Middle frontal gyrus (tissue), 1 donor: ENCODE data around the gene STAC2.
"Not testable (repeated sequence)": the region's sequence is repeated elsewhere in the genome, so short reads cannot be mapped to it uniquely, and the experiment has no call there.

Experiments used
- DNase-seq: peaks from one replicate; pipeline ENCODE4 v3.0.0-alpha.2; 2015; ENCODE audit warnings: low spot score; ENCODE audit errors: extremely low spot score

STAC2 gene, protein sequence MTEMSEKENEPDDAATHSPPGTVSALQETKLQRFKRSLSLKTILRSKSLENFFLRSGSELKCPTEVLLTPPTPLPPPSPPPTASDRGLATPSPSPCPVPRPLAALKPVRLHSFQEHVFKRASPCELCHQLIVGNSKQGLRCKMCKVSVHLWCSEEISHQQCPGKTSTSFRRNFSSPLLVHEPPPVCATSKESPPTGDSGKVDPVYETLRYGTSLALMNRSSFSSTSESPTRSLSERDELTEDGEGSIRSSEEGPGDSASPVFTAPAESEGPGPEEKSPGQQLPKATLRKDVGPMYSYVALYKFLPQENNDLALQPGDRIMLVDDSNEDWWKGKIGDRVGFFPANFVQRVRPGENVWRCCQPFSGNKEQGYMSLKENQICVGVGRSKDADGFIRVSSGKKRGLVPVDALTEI

DNA sequence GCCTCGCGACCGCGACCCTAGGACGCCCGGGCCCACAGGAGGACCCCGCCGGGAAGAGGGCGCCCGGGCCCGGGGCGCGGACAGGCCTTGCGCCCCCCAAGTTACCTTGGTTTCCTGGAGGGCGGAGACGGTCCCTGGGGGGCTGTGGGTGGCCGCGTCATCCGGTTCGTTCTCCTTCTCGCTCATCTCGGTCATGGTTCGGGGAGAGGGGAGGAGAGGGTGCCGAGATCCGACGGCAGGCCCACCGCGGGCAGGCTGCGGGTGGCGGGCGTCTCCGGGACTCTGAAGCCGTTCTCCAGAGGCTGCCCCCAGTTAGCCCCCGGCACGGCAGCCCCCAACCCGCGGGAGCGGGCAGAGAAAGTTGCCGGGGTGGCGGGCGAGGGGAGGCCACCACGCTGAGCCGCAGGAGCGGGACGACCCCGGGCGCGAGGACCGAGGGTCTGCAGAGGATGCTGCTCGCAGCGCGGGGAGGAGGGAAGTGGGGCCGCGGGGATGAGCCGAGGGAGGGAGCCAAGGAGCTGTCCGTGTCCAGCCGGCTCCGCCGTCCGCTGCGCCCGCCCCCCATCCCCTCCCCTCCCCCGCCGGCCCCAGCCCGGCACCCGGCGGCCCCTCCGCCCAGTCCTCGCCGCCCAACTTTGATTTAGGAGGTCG is at the start of gene STAC2:
TSS of gene STAC2 (minus strand) at position 638 of the 651 bp plus-strand sequence. CDS start at position 195, 443 bp downstream.
- no peak for DNase-seq

DNA sequence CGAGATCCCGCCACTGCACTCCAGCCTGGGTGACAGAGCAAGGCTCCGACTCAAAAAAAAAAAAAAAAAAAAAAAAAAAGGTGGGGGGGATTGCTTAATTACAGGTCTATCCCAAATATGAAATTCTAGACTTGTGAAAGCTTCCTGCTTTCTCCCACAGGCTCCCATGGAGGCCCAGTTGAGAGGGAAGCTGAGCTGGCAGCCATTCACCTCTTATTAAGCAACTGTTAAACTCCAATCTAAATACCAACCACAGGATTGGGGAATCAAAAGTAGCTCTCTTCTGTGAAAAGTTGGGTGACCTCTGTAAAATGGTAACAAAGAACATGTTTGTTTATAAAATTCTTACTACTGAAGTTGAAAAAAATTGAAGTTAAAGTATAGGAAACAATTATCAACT is 45.8 kb upstream of the STAC2 start:
- DNase-seq = no peak

DNA sequence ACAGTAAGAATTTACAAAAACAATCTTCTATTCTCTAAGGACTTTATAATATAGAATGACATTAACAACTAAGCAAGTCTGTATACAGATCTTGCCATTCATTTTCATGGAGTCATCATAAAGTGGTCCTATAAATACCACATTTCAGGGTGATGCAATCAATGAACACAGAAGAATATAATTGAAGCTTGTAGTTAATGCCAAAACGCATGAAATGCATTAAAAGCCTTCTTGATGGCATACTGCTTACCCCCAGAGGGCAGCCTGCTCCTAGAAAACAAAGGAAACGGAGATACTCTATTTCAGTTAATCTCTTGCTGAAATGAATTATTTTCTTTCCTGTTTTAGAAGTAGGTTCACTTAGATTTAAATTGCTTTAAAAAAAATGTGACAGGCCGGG is 45.2 kb upstream of the STAC2 start:
- DNase-seq = peak; percentile 6

DNA sequence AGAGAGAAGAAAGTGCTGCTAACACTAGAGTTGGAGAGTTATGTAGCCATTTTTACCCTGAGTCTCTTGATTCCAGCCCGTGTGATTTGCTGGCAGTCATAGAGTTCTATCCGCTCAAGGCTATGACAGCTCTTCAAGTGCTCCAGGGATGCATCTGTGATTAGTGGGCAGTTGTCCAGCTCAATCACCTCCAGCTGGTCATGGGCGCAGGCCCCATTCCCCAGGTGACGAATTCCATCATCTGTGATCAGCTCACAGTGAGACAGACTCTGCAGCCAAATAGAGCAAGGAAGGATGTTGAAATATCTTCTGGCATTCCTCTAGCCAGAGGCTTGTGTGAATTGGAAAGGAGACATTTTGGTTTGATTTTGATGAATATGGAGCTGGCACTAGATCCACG is 38.4 kb upstream of the STAC2 start:
- no peak for DNase-seq

DNA sequence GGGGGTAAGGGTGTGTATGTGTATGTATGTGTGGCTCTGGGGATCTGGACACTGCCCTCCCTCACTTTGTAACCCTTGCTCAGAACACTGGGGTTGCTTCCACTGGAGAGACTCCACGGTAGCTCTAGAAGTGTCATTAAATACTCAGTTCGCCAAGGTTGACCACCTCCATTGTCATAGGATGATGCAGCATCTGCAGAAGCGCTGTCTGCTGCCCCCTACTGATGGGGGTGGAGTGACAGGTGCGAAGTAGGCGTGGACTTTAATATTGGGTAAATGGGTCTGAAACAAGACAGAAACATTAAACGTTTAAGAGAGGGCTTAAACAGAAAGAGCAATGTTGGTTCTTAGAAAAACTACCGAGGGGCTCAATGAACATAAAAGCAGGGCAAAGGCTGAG is 35.5 kb upstream of the STAC2 start:
- DNase-seq = no peak

DNA sequence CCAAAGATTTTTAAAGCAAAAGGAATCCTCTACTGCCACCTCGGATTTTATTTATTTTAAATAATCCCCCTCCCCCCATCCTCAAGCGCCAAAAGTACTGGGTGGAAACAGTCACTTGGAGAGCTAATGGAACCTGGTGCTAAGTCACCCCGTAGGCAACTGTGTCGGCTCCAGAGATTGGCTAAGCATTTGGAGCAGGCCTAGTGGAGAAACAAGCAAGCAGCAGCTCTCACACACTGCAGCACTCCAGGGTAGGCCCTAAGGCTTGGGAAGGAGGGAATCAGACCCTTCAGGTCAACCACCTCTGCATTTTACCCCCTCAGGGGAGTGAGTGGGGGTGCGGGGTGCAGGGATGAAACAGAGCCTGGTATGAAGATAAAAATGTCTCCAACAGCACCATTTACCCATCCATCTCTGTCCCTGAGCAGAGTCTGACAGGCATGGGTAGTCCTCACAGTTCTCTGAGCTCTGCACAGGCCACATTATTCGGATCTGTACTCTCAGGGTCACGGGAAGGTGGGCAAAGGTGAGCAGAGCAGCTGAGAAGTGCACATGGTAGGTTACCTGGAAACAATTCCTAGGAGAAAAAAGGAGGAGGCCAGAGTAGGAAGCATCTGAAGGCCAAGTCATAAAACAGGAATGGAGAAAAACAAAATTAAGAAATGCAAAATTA is 27.2 kb upstream of the STAC2 start:
- no peak for DNase-seq

DNA sequence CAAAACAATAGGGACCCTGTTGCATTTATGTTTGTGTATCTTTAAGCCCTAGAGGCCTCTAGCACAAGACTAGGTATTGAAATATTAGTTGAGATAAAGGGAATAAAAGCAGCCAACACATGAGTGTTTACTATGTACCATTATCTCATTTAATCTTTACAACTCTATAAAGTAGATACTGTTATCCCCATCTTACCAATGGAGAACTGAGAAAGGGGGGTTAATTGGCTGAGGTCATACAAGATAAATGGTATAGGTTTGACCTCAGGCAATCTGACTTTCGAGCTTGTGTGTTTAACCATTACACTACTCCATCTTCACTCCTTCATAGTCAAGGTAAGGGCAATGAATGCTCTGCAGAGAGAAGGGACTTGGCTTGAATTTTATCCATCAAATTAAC is 26.3 kb upstream of the STAC2 start:
- DNase-seq = no peak

DNA sequence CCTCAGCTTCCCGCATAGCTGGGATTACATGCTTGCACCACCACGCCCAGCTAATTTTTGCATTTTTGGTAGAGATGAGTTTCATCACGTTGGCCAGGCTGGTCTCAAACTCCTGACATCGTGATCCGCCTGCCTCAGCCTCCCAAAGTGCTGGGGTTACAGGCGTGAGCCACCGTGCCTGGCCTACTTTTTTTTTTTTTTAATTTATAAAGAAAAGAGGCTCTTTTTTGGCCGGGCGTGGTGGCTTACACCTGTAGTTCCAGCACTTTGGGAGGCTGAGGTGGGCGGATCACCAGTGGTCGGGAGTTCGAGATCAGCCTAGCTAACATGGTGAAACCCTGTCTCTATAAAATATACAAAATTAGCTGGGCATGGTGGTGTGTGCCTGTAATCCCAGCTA is 24.3 kb upstream of the STAC2 start:
- DNase-seq = not testable (repeated sequence)

DNA sequence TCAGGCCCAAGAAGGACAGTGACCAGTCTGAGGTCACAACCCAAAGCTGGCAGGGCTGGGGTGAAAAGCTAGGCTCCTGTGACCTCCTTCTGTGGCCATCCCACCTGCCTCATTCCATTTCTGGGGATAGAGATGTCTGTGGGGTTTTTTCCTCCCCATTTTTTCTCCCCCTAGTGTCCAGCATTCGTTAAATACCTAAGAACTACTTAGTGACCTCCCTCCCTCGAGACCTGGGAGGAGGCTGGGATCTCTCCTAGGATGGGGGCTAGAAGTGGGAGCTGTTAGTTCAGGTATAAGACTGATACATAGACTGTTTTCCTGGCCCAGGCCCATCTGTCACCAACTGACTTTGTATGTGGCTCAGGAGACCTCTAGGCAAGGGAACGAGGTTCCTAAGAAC is 20.5 kb upstream of the STAC2 start:
- DNase-seq = no peak

DNA sequence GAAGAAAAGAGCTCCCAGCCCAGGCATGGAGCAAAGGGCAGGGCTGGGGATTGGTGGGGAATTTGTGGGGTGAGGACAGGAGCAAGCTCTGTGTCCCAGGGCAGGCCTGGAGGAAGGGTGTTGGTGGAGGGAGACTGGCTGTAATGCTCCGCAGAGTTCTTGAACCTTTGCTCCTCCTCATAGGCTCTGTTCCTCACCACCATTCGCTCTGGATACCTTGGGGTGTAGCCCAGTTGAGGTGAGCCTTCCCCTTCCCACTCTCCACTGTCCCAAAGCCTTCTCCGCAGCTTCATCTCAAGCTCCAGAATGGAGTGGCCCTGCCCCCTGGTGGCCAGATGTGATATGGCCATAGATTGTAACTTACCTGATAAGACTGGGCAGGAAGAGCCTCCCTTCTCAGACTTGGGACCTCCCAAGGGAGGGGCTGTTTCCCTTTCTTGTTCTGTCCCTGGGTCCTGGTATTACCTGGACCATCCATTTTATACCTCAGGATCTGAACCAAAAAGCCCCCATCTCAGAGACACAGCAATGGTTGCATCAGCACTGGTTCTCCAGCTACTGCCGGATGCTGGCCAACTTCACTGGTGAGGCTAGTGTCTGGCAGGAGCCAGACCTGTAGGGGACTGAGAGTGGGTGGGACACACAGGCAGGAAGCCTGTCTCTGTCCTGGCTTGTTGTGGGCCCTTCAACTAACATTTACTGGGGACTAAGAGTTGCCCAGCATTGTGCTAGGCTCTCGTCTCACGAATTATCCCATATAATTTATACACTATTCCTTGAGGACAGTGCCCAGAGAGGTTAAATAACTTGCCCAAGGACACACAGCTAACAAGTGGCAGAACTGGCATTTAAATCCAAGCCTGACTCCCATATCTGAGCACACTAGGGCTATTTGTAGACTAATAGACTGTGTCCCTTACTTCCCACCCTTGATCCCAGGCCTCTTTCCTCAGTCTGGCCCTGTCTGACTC is 19.1 kb upstream of the STAC2 start:
- peak; percentile 78 for DNase-seq

DNA sequence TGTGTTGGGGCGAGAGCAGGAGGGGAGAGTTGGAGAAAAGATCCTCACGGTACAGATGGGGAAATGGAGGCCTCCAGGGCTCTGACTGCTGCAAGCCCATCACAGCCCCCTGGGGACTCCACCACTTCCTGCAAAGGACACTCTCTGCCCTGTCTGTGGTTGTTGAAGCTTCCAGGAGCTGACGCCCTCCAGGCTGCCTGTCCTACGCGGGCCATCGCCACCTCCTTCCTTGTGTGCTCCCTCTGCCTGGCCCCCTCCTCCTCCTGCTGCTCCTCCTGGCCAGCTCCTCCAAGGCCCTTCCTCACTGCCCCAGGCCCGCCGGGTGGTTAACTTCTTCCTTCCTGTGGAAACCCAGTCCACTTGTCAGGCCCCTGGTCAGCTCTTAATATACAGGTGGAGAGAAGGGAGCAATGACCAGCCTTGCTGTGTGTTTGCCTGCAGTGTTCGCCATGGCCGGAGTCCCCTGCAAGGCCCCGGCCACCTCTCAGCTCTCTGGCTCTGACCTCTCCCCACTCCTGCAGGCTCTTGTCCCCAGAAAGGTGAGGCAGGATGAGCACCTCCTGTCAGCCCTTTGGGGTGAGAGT is 18.4 kb upstream of the STAC2 start:
- DNase-seq = no peak

DNA sequence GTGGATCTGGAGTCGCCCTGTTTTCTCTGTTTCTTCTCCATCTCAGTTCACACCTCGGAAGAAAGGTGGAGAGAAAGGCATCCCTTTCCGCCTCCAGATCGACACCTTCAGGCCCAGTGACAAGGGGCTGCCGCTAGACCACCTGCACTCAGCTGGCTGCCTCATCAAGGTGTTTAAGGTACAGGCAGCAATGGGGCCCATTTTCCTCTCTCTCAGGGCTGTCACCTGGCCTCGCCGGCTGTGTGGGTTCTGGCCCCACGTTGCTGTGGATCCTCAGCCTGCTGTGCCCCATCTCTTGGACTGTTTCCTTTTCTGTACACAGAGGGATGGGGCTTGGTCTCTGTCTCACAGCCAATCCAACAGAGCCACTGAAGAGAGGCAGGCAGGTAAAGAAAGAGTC is 17.4 kb upstream of the STAC2 start:
- no peak for DNase-seq

DNA sequence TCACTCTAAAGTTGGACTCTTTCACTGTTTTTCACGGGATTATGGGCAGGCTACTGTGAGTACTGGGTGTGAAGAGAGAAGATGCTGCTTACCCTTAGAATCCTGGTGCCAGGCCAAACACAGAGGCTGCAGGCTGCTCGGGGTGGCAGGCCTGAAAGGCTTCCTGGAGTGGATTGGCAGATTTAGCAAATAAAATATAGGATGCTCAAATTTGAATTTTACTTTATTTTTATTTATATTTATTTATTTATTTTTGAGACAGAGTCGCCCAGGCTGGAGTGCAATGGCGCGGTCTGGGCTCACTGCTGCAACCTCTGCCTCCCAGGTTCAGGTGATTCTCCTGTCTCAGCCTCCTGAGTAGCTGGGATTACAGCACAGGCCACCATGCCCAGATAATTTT is 14.9 kb upstream of the STAC2 start:
- DNase-seq = no peak

DNA sequence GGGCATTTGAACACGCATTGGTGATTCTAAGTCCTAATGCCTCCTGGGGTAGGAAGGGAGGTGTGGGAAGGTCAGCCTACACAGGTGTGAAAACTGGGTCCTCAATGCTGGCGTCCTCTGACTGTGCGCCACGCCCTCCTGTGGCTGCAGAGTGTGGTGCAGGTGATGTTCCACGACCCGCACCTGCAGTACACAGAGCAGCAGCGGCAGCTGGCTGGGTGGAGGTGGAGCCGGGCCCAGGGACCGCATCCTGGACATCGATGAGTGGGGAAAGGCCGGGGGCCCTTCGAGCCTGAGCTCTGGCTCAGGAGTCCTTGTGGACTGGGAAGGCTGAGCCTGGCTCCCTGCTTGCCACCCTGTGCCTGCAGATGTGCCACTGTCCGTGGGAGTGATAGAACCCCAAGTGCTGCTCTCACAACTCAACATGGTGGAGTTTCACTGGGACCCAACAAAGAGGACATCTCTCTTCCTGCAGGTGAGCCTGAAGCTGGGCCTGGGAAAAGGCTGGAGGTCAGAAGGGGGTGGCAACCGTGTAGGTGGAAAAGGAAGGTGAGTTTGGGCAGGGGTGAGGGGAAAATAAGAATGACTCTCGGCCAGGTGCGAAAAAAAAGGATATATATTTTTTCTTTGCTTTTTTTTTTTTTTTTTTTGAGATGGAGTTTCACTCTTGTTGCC is 14.0 kb upstream of the STAC2 start:
- no peak for DNase-seq

DNA sequence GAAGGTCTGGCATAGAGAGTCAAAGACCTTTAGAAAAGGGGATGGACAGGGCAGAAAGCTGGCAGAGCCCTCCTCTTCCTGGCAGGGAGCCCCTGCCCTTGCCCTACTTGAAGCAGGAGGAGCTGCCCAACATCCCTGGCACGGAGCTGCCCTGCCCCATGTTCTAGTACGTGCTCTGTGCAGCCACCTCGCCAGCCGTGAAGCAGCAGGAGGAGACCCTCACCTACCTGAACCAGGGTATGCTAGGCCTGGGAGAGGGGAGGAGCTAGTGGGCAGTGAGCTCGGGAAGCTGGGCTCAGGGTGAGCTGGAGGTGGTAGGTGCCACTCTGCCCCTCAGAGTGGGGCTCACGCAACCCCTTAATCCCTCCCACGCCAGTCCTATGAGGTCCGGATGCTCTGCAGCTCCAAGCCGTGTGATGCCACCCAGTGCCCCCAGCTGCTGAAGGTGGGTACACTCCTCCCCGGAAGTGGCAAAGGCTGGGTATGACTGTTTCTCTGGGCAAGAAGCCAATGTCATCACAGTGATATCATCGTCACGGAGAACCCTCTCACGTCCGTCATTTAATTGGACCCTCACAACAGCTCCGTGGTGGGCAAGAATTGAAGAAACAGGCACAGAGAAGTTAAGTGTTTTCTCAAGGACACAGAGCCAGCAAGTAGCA is 12.7 kb upstream of the STAC2 start:
- no peak for DNase-seq

DNA sequence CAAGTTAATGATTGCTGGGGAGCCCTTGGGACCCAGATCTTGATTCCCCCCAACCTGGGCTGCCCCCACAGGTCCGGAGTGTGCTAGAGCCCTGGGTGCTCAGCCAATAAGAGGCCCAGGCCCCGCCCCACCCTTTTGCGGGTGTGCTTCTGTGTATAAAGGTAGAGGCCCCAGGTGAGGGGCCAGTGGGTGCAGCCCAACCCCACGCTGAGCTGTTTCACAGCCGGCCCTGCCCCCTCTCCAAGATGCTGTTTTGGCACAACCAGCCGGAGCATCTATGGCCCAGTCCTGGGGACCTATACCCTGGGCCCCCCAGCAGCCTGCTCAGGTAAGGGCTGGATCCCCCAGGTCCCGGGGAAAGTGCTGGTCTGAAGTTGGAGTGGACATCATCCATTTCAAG is 11.8 kb upstream of the STAC2 start:
- DNase-seq = no peak

DNA sequence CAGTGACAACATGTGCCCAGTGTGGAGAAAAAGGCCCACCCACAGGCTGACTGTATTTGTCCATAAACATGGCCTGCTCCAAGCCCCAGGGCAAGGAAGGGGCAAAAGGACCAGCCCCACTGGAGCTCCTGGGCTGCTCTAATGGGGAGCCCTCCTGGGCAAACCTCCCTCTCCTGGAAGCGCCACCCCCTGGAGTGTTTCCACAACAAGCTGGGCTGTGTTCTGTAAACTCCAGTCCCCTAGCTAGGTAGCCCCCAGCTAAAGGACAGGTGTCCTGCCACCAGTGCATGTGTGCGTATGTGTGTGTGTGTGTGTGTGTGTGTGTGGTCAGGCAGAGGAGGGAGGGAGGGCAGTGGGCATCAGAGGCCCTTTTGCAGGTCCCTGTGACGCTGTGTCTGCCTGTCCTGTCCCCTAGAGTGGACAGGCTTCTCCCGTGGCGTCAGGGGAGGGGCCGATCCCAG is 11.3 kb upstream of the STAC2 start:
- no peak for DNase-seq

DNA sequence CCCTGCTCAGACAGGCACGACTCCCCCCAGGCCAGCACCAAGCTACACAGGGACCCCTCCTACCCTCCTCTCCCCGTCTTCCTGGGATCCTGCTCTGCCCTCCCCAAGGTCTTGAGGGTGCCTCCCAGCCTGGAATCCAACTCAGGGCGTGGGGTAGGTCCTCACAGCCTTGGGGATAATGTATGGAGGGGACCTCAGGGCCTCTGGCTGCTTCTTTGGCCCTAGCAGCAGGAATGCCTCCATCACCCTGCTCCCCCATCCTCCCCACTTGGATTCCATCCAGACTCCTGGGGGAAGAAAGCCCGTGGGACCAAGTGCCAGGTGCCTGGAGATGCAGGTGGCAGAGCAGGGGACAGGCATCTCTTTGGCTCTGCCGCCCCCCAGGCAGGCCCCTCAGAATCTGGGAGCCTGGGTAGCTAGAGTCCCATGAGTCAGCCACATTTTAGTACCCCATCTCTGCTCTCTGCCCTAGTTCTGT is 10.7 kb upstream of the STAC2 start:
- no peak for DNase-seq
